GM18505 (cell line): ENCODE measurements around the gene SNU13.
"Not testable (repeated sequence)": the region's sequence is repeated elsewhere in the genome, so short reads cannot be mapped to it uniquely, and the experiment has no call there.

Experiments used
- ATAC-seq: cut with Tn5 transposase; IDR thresholded peaks from one replicate; pipeline ENCODE4 v1.9.1; 2021; ENCODE audit not compliant: unreplicated experiment
- POLR2A ChIP-seq: IDR thresholded peaks from 4 replicates; pipeline ENCODE4 v1.6.1; 2011; ENCODE audit warnings: borderline replicate concordance; ENCODE audit not compliant: insufficient read depth, insufficient read length; ENCODE audit errors: extremely low read depth

SNU13 gene

DNA sequence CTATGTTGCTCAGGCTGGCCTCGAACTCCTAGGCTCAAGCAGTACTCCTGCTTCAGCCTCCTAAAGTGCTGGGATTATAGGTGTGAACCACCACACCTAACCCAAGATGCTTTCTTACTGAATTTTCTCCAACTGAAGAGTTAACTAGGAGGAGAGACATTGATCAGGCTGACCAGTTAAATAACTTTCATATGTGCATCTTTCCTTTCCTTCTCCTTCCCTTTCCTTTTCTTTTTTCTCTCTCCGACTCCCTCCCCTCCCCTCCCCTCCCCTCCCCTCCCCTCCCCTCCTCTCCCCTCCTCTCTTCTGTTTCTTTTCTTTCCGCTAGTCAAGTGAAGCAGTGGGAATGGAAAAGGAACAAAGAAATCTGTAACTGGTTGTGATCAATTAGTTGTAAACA lies 40.9 kb downstream of the SNU13 start:
- TF ChIP-seq POLR2A: no peak
- no peak for ATAC-seq

DNA sequence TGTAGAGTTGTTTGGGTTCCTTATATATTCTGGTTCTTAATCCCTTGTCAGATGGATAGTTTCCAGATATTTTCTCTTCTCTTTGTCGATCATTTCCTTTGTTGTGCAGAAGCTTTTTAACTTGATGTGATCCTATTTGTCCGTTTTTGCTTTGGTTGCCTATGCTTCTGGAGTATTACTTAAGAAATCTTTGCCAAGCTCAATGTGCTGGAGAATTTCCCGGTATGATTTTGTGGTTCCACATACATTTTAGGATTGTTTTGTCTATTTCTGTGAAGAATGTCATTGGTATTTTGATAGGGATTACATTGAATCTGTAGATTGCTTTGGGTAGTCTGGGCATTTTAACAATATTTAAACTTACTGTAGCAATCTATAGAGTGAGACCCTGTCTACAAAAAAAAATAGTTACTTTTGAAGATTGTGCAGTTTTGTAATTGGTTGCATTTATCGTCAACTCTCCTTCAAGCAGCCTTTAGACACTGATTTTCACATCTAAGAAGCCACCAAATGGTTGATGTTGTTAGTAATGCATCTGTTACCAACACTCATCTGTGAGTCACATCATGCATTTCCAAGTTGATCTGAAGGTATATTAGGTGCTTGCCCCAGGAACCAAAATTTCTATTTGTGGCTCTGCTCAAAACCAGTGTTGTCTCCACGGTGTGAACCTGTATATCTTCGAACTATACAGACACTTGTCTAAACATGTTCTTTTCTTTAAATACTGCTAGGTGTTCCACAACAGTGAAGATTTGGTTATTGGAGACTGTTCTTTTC lies 46.1 kb downstream of the SNU13 start:
- TF ChIP-seq POLR2A: no peak
- no peak for ATAC-seq

DNA sequence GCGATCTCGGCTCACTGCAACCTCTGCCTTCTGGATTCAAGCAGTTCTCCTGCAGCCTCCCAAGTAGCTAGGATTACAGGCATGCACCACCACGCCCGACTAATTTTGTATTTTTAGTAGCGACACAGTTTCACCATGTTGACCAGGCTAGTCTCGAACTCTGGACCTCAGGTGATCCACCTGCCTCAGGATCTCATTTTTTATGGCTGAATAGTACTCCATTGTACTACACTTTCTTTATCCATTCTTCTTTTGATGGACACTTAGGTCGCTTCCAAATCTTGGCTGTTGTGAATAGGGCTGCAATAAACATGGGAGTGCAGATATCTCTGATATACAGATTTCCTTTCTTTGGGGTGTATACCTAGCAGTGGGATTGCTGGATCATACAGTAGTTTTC lies 46.8 kb downstream of the SNU13 start:
- TF ChIP-seq POLR2A: no peak
- ATAC-seq: no peak

DNA sequence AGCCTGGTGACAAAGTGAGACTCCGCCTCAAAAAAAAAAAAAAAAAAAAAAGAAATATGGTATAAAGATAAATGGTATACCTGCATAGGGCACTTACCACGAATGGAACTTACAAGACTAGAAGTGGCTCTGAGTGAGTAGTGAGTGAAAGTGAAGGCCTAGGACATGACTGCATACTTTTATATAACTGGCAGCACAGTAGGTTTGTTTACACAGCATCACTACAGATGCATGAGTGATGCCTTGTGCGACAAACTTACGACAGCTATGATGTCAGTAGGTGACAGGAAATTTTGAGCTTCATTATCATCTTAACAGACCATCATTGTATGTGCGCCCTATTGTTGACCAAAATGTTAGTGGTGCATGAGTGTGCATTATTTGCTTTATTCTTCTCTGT lies 49.9 kb downstream of the SNU13 start:
- ATAC-seq: no peak
- TF ChIP-seq POLR2A: no peak

DNA sequence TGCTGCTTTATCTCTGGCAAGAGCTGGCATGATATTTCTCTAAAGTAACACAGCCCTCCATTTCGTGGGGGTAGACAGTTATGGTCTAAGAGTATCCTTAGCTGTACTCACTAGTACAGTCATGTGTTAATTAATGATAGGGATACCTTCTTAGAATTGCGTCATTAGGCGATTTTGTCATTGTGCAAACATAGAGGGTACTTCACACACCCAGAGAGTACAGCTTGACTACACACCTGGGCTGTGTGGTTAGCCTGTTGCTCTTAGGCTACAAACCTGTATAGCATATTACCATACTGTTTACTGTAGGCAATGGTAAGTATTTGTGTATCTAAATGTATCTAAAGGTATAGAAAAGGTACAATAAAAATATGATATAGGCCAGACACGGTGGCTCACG lies 50.5 kb downstream of the SNU13 start:
- no peak for ATAC-seq
- no peak for TF ChIP-seq POLR2A

DNA sequence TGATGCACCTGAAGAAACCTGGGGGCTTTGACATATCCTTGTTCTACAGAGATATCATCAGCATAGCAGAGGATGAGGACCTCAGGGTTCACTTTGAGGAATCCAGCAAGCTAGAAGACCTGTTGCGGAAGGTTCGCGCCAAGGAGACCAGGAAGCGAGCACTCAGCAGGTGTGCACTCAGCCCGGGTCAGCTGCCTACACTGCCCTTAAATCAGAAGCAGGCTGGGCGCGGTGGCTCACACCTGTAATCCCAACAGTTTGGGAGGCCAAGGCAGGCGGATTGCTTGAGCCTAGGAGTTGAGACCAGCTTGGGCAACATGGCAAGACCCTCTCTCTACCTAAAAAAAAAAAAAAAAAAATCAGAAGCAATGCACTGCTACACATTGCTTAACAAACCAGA lies 51.0 kb downstream of the SNU13 start:
- ATAC-seq: not testable (repeated sequence)

DNA sequence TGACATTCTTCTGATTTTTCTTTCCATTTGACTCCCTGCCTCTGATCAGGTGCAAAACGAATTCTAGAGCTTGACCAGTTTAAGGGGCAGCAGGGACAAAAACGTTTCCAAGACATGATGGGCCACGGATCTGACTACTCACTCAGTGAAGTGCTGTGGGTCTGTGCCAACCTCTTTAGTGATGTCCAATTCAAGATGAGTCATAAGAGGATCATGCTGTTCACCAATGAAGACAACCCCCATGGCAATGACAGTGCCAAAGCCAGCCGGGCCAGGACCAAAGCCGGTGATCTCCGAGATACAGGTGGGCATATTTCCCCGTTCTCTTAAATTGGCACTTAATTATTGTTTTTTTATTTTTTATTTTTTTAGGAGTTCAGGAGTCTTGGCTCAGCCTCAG lies 52.2 kb downstream of the SNU13 start:
- no peak for ATAC-seq
- TF ChIP-seq POLR2A: no peak

DNA sequence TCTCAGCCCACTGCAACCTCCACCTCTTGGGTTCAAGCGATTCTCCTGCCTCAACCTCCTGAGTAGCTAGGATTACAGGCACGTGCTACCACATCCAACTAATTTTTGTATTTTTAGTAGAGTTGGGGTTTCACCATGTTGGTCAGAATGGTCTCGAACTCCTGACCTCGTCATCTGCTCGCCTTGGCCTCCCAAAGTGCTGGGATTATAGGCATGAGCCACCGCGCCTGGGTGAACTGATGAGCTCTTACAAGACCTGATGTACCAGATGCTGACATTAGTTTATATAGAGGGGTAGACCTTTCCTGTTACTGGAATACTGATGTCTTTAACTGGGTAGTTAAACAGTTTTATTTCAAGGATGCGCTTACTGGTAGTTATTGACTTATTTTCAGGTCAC lies 54.1 kb downstream of the SNU13 start:
- not testable (repeated sequence) for ATAC-seq

DNA sequence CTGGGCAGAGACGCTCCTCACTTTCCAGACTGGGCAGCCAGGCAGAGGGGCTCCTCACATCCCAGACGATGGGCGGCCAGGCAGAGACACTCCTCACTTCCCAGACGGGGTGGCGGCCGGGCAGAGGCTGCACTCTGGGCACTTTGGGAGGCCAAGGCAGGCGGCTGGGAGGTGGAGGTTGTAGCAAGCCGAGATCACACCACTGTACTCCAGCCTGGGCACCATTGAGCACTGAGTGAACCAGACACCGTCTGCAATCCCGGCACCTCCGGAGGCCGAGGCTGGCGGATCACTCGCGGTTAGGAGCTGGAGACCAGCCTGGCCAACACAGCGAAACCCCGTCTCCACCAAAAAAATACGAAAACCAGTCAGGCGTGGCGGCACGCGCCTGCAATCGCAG lies 57.1 kb downstream of the SNU13 start:
- ATAC-seq: not testable (repeated sequence)

DNA sequence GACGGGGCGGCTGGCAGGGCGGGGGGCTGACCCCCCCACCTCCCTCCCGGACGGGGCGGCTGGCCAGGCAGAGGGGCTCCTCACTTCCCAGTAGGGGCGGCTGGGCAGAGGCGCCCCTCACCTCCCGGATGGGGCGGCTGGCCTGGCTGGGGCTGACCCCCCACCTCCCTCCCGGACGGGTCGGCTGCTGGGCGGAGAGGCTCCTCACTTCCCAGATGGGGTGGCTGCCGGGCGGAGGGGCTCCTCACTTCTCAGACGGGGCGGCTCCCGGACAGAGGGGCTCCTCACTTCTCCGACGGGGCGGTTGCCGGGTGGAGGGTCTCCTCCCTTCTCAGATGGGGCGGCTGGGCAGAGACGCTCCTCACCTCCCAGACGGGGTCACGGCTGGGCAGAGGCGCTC lies 57.6 kb downstream of the SNU13 start:
- not testable (repeated sequence) for ATAC-seq

DNA sequence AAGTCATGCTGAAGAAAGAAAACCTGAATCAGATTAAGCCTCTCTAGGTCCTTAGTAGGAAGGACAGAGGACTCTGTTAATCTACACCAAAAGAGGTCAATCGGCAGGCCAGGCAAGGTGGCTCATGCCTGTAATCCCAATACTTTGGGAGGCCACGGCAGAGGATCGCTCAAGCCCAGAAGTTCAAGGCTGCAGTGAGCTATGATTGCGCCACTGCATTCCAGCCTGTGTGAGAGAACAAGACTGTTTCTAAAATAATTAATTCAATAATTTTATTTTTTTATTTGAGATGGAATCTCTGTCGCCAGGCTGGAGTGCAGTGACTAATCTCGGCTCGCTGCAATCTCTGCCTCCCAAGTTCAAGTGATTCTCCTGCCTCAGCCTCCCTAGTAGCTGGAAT lies 63.1 kb downstream of the SNU13 start:
- no peak for ATAC-seq
- TF ChIP-seq POLR2A: no peak
